NCI-H146 treated with DMSO at 0.1 percent for 48 hours (cell line): ENCODE measurements around the gene UBAP2.
"Not testable (repeated sequence)": the region's sequence is repeated elsewhere in the genome, so short reads cannot be mapped to it uniquely, and the experiment has no call there.

Source experiments
- DNase-seq: peaks from one replicate; lab custom pipeline; 2025; ENCODE audit not compliant: unreplicated experiment; lab: John Stamatoyannopoulos, UW

Gene UBAP2

GRCh38 chr9:33988219-33988890 lies 60.3 kb downstream of the UBAP2 start:
- DNase-seq = no peak

GRCh38 chr9:33976414-33976813 lies 72.3 kb downstream of the UBAP2 start:
- DNase-seq = no peak

DNA sequence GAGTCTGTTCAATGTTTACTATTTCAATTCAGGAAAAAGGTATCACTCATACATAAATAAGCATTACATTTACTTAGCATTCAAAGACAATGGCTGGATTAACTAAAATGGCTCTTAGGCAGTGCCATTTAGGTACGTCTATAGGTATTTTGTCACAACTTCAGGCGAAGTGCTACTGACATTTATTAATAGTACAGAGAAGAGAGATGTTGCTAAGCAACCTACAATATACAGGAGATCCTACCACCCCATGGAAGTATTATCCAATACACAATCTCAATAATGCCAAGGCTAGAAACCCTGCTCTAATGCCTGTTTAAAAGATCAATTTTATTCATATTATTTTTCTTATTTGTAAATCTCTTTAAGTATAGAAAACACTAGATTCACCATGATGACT lies 76.0 kb downstream of the UBAP2 start:
- DNase-seq = no peak

DNA sequence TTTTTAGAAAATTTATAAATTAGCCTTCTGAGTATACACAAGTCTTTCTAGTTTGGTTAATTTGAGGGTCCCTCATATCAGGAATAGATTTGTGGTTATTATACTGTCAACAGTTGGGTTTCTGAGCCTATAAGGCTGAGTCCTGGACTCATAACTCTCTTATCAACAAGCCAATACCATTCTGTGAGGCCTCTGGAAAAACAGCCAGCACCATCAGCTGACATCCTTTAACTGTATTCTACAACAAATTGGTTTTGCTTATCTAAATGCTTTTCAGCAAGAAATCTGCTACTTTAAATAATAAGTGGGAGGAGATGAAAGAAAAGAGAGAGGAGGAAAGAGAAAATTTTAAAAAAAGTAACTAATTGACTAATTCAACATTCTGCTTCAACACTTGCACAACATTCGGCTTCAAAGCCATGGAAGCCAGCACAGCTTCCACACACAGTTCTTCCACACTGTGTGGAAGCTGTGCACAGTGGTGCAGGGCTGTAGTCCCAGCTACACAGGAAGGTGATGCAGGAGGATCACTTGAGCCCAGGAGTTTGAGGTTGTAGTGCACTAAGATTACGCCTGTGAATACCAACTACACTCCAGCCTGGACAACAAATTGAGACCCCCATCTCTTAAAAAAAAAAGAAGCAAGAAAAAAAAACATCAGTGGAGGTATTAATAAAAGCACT lies 84.5 kb downstream of the UBAP2 start:
- DNase-seq = no peak

- not testable (repeated sequence) for DNase-seq
Observed at GRCh38 chr9:33962468-33962867, 86.2 kb downstream of the UBAP2 start.

DNA sequence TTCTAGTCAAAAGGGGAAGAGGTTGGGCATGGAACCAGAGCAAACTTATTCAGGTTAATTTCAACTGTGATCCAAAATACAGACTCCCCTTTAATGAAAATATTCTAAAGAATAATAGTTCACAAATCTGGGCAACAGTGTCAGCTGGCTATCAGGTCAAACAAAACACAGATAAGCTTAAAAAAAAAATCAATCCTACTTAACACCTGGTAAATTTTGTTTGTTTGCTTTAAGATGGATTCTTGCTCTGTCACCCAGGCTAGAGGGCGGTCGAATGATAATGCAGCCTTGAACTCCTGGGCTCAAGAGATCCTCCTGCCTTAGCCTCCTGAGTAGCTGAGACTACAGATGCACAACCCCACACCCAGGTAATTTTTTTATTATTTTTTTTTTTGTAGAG lies 89.0 kb downstream of the UBAP2 start:
- no peak for DNase-seq

GRCh38 chr9:33956544-33956943 lies 92.1 kb downstream of the UBAP2 start:
- no peak for DNase-seq

DNA sequence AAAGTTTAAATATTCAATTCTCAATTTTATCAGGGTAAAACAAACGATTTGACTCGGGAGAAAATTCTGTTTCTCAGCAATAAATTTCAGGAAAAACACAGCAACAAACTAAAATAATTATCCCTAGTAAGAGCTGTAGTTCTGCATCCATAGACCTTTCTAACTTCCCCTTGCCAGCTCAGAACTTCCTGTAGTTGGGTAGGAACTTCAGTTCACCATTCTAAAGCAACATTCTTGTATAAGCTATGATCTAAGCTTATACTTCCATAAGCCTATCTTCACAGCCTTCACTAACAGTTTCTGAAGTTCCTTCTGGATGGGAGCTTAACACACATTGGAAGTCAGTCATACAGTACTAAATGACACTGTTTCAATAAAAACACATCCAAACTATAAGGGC lies 96.6 kb downstream of the UBAP2 start:
- DNase-seq = no peak

- DNase-seq = no peak
Observed at GRCh38 chr9:33950371-33950770, 98.3 kb downstream of the UBAP2 start.

GRCh38 chr9:33946779-33947535 lies 101.7 kb downstream of the UBAP2 start:
- no peak for DNase-seq

- DNase-seq = no peak
Observed at GRCh38 chr9:33943389-33943788, 105.3 kb downstream of the UBAP2 start.

DNA sequence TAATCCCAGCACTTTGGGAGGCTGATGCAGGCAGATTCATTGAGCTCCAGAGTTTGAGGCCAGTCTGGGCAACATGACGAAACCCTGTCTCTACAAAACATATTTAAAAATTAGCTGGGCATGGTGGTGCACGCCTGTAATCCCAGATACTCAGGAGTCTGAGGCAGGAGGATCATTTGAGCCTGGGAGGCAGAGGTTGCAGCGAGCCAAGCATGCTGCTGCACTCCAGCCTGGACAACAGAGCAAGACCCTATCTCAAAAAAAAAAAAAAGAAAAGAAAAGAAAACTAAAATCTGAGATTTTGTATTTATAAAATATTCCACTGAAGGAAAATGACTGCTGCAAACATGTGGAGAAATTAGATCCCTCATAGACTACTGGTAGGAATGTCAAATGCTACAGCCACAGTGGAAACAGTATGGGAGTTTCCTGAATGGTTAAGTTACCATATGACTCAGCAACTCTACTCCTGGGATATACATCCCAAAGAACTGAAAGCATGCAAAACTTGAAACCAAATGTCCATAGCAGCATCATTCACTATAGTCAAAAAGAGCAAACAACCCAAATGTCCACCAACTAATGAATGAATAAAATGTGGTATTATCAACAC lies 106.1 kb downstream of the UBAP2 start:
- no peak for DNase-seq

- DNase-seq = no peak
Observed at GRCh38 chr9:33939924-33940874, 108.5 kb downstream of the UBAP2 start.

- no peak for DNase-seq
Observed at GRCh38 chr9:33934188-33934878, 114.4 kb downstream of the UBAP2 start.

GRCh38 chr9:33932078-33932807 lies 116.4 kb downstream of the UBAP2 start:
- no peak for DNase-seq

DNA sequence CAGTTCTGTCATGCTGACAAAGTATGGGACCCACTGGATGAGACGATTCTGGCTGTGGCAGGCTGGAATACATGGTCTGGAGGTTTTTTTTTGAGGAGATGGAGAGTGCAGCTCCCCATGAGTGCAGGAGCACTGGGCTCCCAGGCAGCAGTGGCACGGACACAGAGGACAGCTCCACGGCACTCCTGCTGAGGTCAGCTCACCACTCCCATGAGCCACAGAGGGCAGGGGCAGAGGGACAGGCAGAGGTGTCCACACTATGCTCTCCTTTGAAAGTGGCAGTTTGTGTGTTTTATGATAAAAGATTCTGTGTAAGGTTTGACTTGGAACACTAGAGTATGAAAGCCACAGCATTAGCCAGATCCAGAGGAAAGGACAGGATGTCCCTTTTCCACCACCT lies 117.4 kb downstream of the UBAP2 start:
- DNase-seq = no peak

DNA sequence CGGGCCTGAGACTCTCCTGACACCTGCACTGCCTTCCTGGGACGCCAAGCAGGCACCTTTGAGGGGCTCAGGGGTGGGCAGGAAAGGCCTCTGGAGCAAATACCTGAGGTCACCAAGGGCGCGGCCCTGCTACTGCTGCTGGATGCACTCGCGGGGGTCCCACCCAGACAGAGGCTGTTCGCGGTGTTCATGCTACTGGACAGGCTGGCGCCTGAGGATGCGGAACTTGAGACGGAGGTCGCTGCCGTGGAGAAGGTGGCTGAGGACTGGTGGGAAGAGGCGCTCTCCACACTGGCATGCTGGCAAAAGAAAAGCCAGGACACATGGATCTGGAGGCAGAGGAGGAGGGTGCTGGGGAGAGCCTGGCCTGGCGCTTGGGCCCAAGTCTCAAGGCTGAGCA lies 121.0 kb downstream of the UBAP2 start:
- no peak for DNase-seq

DNA sequence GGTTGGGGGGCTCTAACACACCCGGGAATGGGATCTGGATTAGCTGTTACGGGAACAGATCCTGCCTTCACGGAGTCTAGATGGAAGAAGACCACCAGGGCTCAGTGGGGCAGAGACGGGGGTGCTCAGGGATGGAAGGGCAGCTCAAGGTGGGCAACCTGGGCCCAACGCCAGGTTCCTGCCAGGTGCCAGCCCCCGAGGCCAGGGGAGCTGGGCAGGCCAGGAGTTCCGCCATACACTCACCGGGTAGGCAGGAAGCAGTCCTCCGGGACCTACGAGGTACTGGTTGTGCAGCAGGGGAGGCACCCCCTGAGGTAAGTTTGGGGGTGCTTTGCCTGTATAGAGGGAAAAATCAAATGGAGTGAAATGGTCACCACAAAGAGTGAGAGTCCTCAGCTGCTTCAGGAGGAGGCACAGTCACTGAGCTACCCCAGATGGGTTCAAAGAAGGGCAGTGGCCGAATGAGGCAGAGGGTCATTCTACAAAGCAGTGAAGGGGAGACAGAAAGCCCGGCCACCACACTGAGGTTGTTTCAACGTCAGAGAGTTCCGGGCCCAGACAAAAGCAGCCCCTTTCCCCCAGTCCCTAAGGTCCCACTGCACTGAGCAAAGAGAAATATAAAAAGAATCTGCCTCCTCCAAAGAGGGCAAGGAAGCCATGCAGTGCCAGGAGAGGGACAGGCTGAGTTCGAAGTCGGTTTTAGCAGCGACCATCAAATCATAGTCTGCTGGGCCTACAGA lies 121.8 kb downstream of the UBAP2 start:
- DNase-seq = no peak
